Natural killer cell (primary cell): ENCODE measurements around the gene MYADML2. TPM values are rescaled to one million over a fixed set of nuclear protein-coding genes. Genes with fewer than 3 reads are reported as not detected.

Source experiments
- ATAC-seq, 3 donors: fragments of 150-1000 bp in 2 of 3; fragments of 200-7000 bp in 1 of 3; cut with Tn5 transposase; 1 replicate in 1 of 3; 2 replicates in 2 of 3; pipeline ENCODE4 v1.10.0; 2021; ENCODE audit warnings: mild to moderate bottlenecking in 2 of 3, moderate library complexity in 2 of 3
- DNase-seq, 2 donors: peaks; one replicate each; pipeline versions ENCODE4 v3.0.0 to v3.0.0-alpha.2; 2013 to 2021; ENCODE audit warnings: mixed read lengths in 1 of 2
- H3K27ac ChIP-seq: one replicate; pipeline ENCODE4 v1.5.1; 2013; ENCODE audit warnings: mild to moderate bottlenecking, low read length
- H3K27me3 ChIP-seq: one replicate; pipeline ENCODE4 v1.6.1; 2013; ENCODE audit warnings: low read length; ENCODE audit not compliant: control insufficient read depth, insufficient read depth
- H3K36me3 ChIP-seq: one replicate; pipeline ENCODE4 v1.6.1; 2013; ENCODE audit warnings: low read length; ENCODE audit not compliant: control insufficient read depth, insufficient read depth
- H3K4me1 ChIP-seq: one replicate; pipeline ENCODE4 v1.6.1; 2013; ENCODE audit warnings: low read length; ENCODE audit not compliant: control insufficient read depth, insufficient read depth
- H3K4me3 ChIP-seq: one replicate; pipeline ENCODE4 v1.5.1; 2013; ENCODE audit warnings: low read length
- H3K9me3 ChIP-seq: one replicate; pipeline ENCODE4 v1.6.1; 2013; ENCODE audit warnings: low read length; ENCODE audit not compliant: control insufficient read depth, insufficient read depth
- H3K27ac Mint-ChIP-seq, 2 donors: one replicate each; pipeline ENCODE4 v1.8.0; 2022; ENCODE audit warnings: mild to moderate bottlenecking in 2 of 2, mixed read lengths in 2 of 2, moderate library complexity in 1 of 2
- H3K27me3 Mint-ChIP-seq, 2 donors: one replicate each; pipeline ENCODE4 v1.8.0; 2022; ENCODE audit warnings: low read depth in 2 of 2, mixed read lengths in 2 of 2
- H3K36me3 Mint-ChIP-seq: one replicate; pipeline ENCODE4 v1.8.0; 2022; ENCODE audit warnings: mixed read lengths
- H3K4me1 Mint-ChIP-seq, 2 donors: one replicate each; pipeline ENCODE4 v1.8.0; 2022; ENCODE audit warnings: mixed read lengths in 2 of 2
- H3K4me3 Mint-ChIP-seq: one replicate; pipeline ENCODE4 v1.8.0; 2022; ENCODE audit warnings: mild to moderate bottlenecking, moderate library complexity, mixed read lengths
- H3K9me3 Mint-ChIP-seq, 2 donors: one replicate each; pipeline ENCODE4 v1.8.0; 2022; ENCODE audit warnings: mixed read lengths in 2 of 2
- CTCF ChIP-seq: fragments of 200-600 bp; IDR thresholded peaks from one replicate; pipeline ENCODE4 v1.8.0; 2022; ENCODE audit warnings: antibody characterized with exemption
- WGBS: methylation state at CpG from one replicate; pipeline ENCODE4 v1.1.7; 2013; ENCODE audit warnings: missing lambda C conversion rate; ENCODE audit not compliant: insufficient coverage; 5-methylcytosine and 5-hydroxymethylcytosine counted together
- intact Hi-C: fragments of 100-400 bp; cut with micrococcal nuclease; formaldehyde crosslinking; loops from one replicate; pipeline ENCODE4 v1.14.2; 2022
- total RNA-seq, 4 donors: library from RNA; stranded (reverse); fragments of 120-200 nt in 1 of 4; gene quantifications; one replicate each; pipeline versions ENCODE4 v1.2.3 to v1.2.4, GENCODE V29; 2013 to 2022

MYADML2 gene
- total RNA-seq, 3 donors from 2014 or later (not counting 1 experiment from before 2014, with no cell fraction given): not detected

DNA sequence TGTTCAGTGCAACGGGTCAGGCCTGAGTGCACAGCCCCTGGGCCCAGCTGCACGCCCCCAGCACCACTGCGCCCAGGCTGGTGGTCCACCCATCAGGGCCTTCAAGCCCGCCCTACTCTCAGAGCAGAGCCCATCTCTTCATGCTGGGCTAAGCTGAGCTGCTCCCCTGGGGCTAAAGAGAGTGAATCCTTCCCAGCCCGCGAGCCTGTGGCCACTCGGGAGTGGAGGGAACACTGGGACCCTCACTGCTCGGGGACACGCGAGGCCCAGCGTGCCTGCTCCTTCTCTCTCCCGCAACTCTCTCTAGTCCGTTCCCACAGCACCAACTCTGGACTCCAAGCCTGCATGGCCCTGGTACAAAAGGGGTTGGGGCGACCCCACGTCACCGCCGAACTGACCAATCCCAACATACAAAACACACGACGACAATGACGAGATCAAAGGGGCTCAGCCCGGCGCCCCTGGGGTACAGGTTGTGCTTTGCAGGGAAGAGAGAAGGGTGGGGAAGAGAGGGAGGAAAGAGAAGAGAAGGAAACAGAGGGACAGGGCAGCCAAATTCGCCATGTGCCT lies 25.0 kb downstream of the MYADML2 start:
- Mint-ChIP-seq H3K36me3 (no peaks in the 10 kb centered on the region), H3K27me3 (peaks cover 0 to 3% of the 10 kb centered on the region in 2 donors), H3K4me1 (peaks cover 14 to 34% of the 10 kb centered on the region in 2 donors), H3K4me3 (no peak overlapping the region), H3K27ac (no peak overlapping the region), H3K9me3 (no peaks in the 10 kb centered on the region)
- no peaks in the 10 kb centered on the region for H3K9me3 ChIP-seq
- WGBS: 96% methylated on average over 22 of the region's 23 CpGs
- intact Hi-C loops: no loop called here
- H3K36me3 ChIP-seq: peaks cover 6% of the 10 kb centered on the region
- no peak for TF ChIP-seq CTCF
- H3K27me3 ChIP-seq: no peaks in the 10 kb centered on the region
- no peak overlapping the region for H3K4me3 ChIP-seq
- ATAC-seq (no peak), DNase-seq (no peak)
- no peak overlapping the region for H3K27ac ChIP-seq
- H3K4me1 ChIP-seq: peaks cover 52% of the 10 kb centered on the region

- Histone ChIP-seq H3K4me1 (peaks cover 54% of the 10 kb centered on the region), H3K9me3 (no peaks in the 10 kb centered on the region), H3K36me3 (peaks cover 6% of the 10 kb centered on the region), H3K4me3 (no peak overlapping the region), H3K27ac (no peak overlapping the region), H3K27me3 (no peaks in the 10 kb centered on the region)
- intact Hi-C loops: no loop called here
- TF ChIP-seq CTCF: no peak
- Mint-ChIP-seq H3K4me1 (peaks cover 17 to 38% of the 10 kb centered on the region in 2 donors), H3K4me3 (no peak overlapping the region), H3K36me3 (no peaks in the 10 kb centered on the region), H3K27ac (no peak overlapping the region), H3K9me3 (no peaks in the 10 kb centered on the region), H3K27me3 (peaks cover 0 to 3% of the 10 kb centered on the region in 2 donors)
- no peak for DNase-seq
- no peak for ATAC-seq
- no CpG with 5 or more reads among the region's 3 CpGs for WGBS
Measured at GRCh38 chr17:81921537-81921862, 25.5 kb downstream of the MYADML2 start.

GRCh38 chr17:81920612-81921536 lies 26.2 kb downstream of the MYADML2 start:
- Mint-ChIP-seq H3K27ac (peak overlapping the region in 1 of 2 donors; percentile 42), H3K36me3 (no peaks in the 10 kb centered on the region), H3K4me3 (peak overlapping the region; percentile 5), H3K27me3 (peaks cover 0 to 3% of the 10 kb centered on the region in 2 donors), H3K4me1 (peaks cover 19 to 37% of the 10 kb centered on the region in 2 donors), H3K9me3 (no peaks in the 10 kb centered on the region)
- Histone ChIP-seq H3K36me3 (peaks cover 6% of the 10 kb centered on the region), H3K9me3 (no peaks in the 10 kb centered on the region), H3K4me3 (no peak overlapping the region), H3K4me1 (peaks cover 52% of the 10 kb centered on the region), H3K27ac (no peak overlapping the region), H3K27me3 (no peaks in the 10 kb centered on the region)
- WGBS: 93% methylated on average over 33 of the region's 33 CpGs
- intact Hi-C loops: no loop called here
- ATAC-seq (no peak), DNase-seq (no peak)
- no peak for TF ChIP-seq CTCF
